ENCODE measurements around the gene S1PR5. TPM values are rescaled to one million over a fixed set of nuclear protein-coding genes. Genes with fewer than 3 reads are reported as not detected.

Gene S1PR5
- polyA plus RNA-seq (2011; rRNA removed) (0.23 and 0.40 TPM in 2 replicates), polyA minus RNA-seq (2011; rRNA and poly(A)+ RNA removed) (0.14 and 0.21 TPM in 2 replicates)

- TF ChIP-seq CTCF (IDR thresholded peaks at IDR 0.05; ENCODE audit: insufficient read depth, low read depth, low read length): no peak
- POLR2A ChIA-PET: no interaction called here
- Histone ChIP-seq H3K27me3 (ENCODE audit: control insufficient read depth, insufficient read depth, low read length) (peaks cover 27% of the 10 kb centered on the region), H3K4me3 (ENCODE audit: low read depth, low read length) (peak within 1 kb of the TSS; percentile 30), H3K36me3 (ENCODE audit: control insufficient read depth, insufficient read depth, low read length) (no peaks in the 10 kb centered on the region)
- DNase-seq (ENCODE audit: low read depth): no peak
- CTCF ChIA-PET: interaction anchor here (1.1 to 1.7 kb wide), 4 partner anchors 10 to 63 kb away, joined by 3 to 6 read pairs (median 5); no protein-coding TSS in a partner anchor
Observed at GRCh38 chr19:10517361-10517759, at the start of gene S1PR5. S1PR5 (minus strand) TSS chr19:10517447; CDS start chr19:10515011, 2,436 bp downstream.

- ChIA-PET POLR2A (interaction anchor here (0.5 to 0.6 kb wide), 3 partner anchors 55 to 132 kb away, joined by 3 to 6 read pairs (median 4); no protein-coding TSS in a partner anchor), CTCF (interaction anchor here (0.7 to 4.1 kb wide), 12 partner anchors 11 to 163 kb away, joined by 3 to 21 read pairs (median 6); partner anchors contain the start of gene CDC37)
- DNase-seq (ENCODE audit: low read depth): no peak
- H3K27me3 ChIP-seq (ENCODE audit: control insufficient read depth, insufficient read depth, low read length): no peaks in the 10 kb centered on the region
- no peaks in the 10 kb centered on the region for H3K36me3 ChIP-seq (ENCODE audit: control insufficient read depth, insufficient read depth, low read length)
- no peak for TF ChIP-seq CTCF (IDR thresholded peaks at IDR 0.05; ENCODE audit: insufficient read depth, low read depth, low read length)
- peak overlapping the region; percentile 99; the same call in 1 of the 2 replicates for H3K4me3 ChIP-seq (ENCODE audit: low read depth, low read length)
Observed at GRCh38 chr19:10566658-10567410, 49.6 kb upstream of the S1PR5 start.

GRCh38 chr19:10566408-10566657 lies 49.1 kb upstream of the S1PR5 start:
- H3K27me3 ChIP-seq (ENCODE audit: control insufficient read depth, insufficient read depth, low read length): no peaks in the 10 kb centered on the region
- ChIA-PET POLR2A (interaction anchor here (0.5 to 0.6 kb wide), 3 partner anchors 54 to 132 kb away, joined by 3 to 6 read pairs (median 4); no protein-coding TSS in a partner anchor), CTCF (interaction anchor here (0.6 to 4.1 kb wide), 12 partner anchors 10 to 310 kb away, joined by 3 to 21 read pairs (median 4); partner anchors contain the start of gene CDC37)
- no peaks in the 10 kb centered on the region for H3K36me3 ChIP-seq (ENCODE audit: control insufficient read depth, insufficient read depth, low read length)
- TF ChIP-seq CTCF (IDR thresholded peaks at IDR 0.05; ENCODE audit: insufficient read depth, low read depth, low read length): no peak
- DNase-seq (ENCODE audit: low read depth): no peak
- H3K4me3 ChIP-seq (ENCODE audit: low read depth, low read length): peak overlapping the region; percentile 99

GRCh38 chr19:10565567-10566407 lies 48.5 kb upstream of the S1PR5 start, which contains the start of gene KRI1:
KRI1 (minus strand) TSS chr19:10566010; CDS start chr19:10565999, 11 bp downstream.
- TF ChIP-seq CTCF (IDR thresholded peaks at IDR 0.05; ENCODE audit: insufficient read depth, low read depth, low read length): peak; percentile 27
- POLR2A ChIA-PET: interaction anchor here (0.5 to 0.6 kb wide), 3 partner anchors 54 to 131 kb away, joined by 3 to 6 read pairs (median 4); no protein-coding TSS in a partner anchor

More at GRCh38 chr19:10565567-10566407, 48.5 kb upstream of the S1PR5 start, which contains the start of gene KRI1:
- H3K27me3 ChIP-seq (ENCODE audit: control insufficient read depth, insufficient read depth, low read length): no peaks in the 10 kb centered on the region
- H3K4me3 ChIP-seq (ENCODE audit: low read depth, low read length): peak within 1 kb of the TSS; percentile 99
- DNase-seq (ENCODE audit: low read depth): peak; percentile 84
- CTCF ChIA-PET: interaction anchor here (0.6 to 4.1 kb wide), 14 partner anchors 10 to 311 kb away, joined by 3 to 21 read pairs (median 4); partner anchors contain the start of gene CDC37
- peaks cover 2% of the 10 kb centered on the region; the same call in 1 of the 2 replicates for H3K36me3 ChIP-seq (ENCODE audit: control insufficient read depth, insufficient read depth, low read length)

Data from BJ (cell line).